ENCODE results near the gene RPS6KL1. TPM values are rescaled to one million over a fixed set of nuclear protein-coding genes. Genes with fewer than 3 reads are reported as not detected.

The RPS6KL1 gene
- total RNA-seq, 1 experiment from 2014 or later = 4.2 TPM

DNA sequence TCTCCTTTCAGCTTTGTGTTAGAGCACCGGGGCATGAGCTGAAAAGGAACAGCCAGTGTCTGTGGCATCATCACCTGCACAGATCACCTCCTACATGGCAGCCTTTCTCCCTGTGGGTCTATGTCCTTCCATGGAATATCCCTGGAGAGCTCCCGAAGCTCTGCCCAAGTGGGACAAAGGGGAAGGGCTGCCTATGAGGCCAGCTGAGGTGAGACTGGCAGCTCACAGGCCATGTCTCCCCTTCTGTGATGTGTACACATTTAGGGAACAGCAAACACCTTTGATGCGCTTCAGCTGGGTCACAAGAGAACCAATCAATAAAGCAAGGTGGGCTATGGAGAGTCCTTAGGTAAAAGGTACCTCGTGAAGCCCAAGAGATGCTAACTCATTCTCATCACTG, 51.2 kb downstream of the RPS6KL1 start:
- H4K20me1 ChIP-seq (ENCODE audit: insufficient read depth) = no peaks in the 10 kb centered on the region
- intact Hi-C loops (cut with micrococcal nuclease; ENCODE audit: unreplicated experiment) = no loop called here
- H3K4me2 ChIP-seq = no peak overlapping the region
- H3K27me3 ChIP-seq (ENCODE audit: insufficient read depth, low read depth) = peaks cover 11% of the 10 kb centered on the region
- BruUV-seq (replicated peaks) = no TSS peak
- ChIA-PET POLR2A (ENCODE audit: unreplicated experiment) (interaction anchor here (0.6 kb wide), 2 partner anchors 59 to 215 kb away, joined by 3 to 4 read pairs; no protein-coding TSS in a partner anchor), CTCF (interaction anchor here (0.6 to 3.3 kb wide), 5 partner anchors 11 to 40 kb away, joined by 3 to 18 read pairs (median 6); no protein-coding TSS in a partner anchor)
- H2AFZ ChIP-seq = no peak overlapping the region
- no peak for DNase-seq
- H3K4me1 ChIP-seq (replicated peaks; ENCODE audit: insufficient read depth) = no peaks in the 10 kb centered on the region
- 0 out of 2 replicates have a peak, but pooled peaks cover 4% of the 10 kb centered on the region for H3F3A ChIP-seq (ENCODE audit: insufficient read depth, low read depth)
- TF ChIP-seq, protein P1, sequence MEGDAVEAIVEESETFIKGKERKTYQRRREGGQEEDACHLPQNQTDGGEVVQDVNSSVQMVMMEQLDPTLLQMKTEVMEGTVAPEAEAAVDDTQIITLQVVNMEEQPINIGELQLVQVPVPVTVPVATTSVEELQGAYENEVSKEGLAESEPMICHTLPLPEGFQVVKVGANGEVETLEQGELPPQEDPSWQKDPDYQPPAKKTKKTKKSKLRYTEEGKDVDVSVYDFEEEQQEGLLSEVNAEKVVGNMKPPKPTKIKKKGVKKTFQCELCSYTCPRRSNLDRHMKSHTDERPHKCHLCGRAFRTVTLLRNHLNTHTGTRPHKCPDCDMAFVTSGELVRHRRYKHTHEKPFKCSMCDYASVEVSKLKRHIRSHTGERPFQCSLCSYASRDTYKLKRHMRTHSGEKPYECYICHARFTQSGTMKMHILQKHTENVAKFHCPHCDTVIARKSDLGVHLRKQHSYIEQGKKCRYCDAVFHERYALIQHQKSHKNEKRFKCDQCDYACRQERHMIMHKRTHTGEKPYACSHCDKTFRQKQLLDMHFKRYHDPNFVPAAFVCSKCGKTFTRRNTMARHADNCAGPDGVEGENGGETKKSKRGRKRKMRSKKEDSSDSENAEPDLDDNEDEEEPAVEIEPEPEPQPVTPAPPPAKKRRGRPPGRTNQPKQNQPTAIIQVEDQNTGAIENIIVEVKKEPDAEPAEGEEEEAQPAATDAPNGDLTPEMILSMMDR (conservative IDR thresholded peaks at IDR 0.05) = no peak
- TF ChIP-seq EZH2 (IDR thresholded peaks at IDR 0.05; ENCODE audit: low read depth) = no peak
- H3K36me3 ChIP-seq (ENCODE audit: low read depth) = no peaks in the 10 kb centered on the region
- H3K4me3 ChIP-seq = no peak overlapping the region
- H3K9me3 ChIP-seq (ENCODE audit: insufficient read depth, low read depth) = no peaks in the 10 kb centered on the region
- H3K27ac ChIP-seq = no peak overlapping the region
- H3K79me2 ChIP-seq (ENCODE audit: low read depth) = no peaks in the 10 kb centered on the region
- H3K9me2 ChIP-seq (ENCODE audit: insufficient read depth) = no peaks in the 10 kb centered on the region

DNA sequence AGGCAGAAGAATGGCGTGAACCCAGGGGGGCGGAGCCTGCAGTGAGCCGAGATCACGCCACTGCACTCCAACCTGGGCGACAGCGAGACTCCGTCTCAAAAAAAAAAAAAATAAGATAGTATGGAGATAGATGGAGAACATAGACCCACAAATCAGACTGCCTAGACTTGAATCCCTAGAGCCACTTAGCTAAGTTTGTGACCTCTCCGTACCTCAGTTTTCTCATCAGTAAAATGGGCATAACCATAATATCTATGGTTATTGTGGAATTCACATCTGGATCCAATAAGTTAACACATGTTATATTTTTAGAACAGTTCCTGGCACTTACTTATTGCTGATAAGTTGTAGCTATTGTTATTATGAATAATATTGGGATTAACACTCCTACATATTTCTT, 54.3 kb downstream of the RPS6KL1 start:
- TF ChIP-seq, protein P1 (conservative IDR thresholded peaks at IDR 0.05) = no peak
- no peak for TF ChIP-seq EZH2 (IDR thresholded peaks at IDR 0.05; ENCODE audit: low read depth)
- no peak for DNase-seq
- Histone ChIP-seq H3K4me3 (no peak overlapping the region), H3K79me2 (ENCODE audit: low read depth) (no peaks in the 10 kb centered on the region), H3K36me3 (ENCODE audit: low read depth) (no peaks in the 10 kb centered on the region), H3K4me2 (no peak overlapping the region), H3K27me3 (ENCODE audit: insufficient read depth, low read depth) (peaks cover 18% of the 10 kb centered on the region), H3K4me1 (replicated peaks; ENCODE audit: insufficient read depth) (no peaks in the 10 kb centered on the region), H3F3A (ENCODE audit: insufficient read depth, low read depth) (no peaks in the 10 kb centered on the region), H3K9me3 (ENCODE audit: insufficient read depth, low read depth) (no peaks in the 10 kb centered on the region), H2AFZ (no peak overlapping the region), H3K9me2 (ENCODE audit: insufficient read depth) (no peaks in the 10 kb centered on the region), H3K27ac (no peak overlapping the region), H4K20me1 (ENCODE audit: insufficient read depth) (no peaks in the 10 kb centered on the region)
- intact Hi-C loops (cut with micrococcal nuclease; ENCODE audit: unreplicated experiment) = no loop called here
- POLR2A ChIA-PET (ENCODE audit: unreplicated experiment) = no interaction called here
- CTCF ChIA-PET = no interaction called here
- BruUV-seq (replicated peaks) = no TSS peak

DNA sequence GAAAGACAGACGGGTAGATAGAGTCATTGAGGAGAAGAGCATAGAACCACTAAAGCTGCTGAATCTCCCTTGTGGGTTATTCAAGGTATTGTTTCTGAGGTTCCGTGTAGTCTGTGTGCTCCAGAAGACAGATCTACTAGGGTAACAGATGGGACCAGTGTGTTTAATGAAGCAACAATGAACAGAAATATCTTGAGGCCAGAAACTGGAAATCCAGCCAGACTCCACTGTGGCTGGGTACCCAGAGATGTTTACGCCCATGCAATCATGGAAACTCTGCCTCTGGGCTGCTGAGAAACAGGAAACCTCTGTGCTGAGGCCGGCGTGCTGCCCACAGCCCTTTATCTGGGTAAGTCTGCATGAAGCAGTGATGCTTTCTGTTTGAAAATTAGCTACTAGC, 55.4 kb downstream of the RPS6KL1 start:
- TF ChIP-seq, protein P1 (conservative IDR thresholded peaks at IDR 0.05) = no peak
- no peak for TF ChIP-seq EZH2 (IDR thresholded peaks at IDR 0.05; ENCODE audit: low read depth)
- ChIA-PET CTCF (interaction anchor here (0.6 kb wide), 1 partner anchor 535 kb away, joined by 4 read pairs; no protein-coding TSS in a partner anchor), POLR2A (ENCODE audit: unreplicated experiment) (no interaction called here)
- Histone ChIP-seq H3K9me3 (ENCODE audit: insufficient read depth, low read depth) (no peaks in the 10 kb centered on the region), H3K4me1 (replicated peaks; ENCODE audit: insufficient read depth) (no peaks in the 10 kb centered on the region), H3K79me2 (ENCODE audit: low read depth) (no peaks in the 10 kb centered on the region), H2AFZ (no peak overlapping the region), H3K36me3 (ENCODE audit: low read depth) (no peaks in the 10 kb centered on the region), H3K9me2 (ENCODE audit: insufficient read depth) (no peaks in the 10 kb centered on the region), H3F3A (ENCODE audit: insufficient read depth, low read depth) (no peaks in the 10 kb centered on the region), H4K20me1 (ENCODE audit: insufficient read depth) (no peaks in the 10 kb centered on the region), H3K4me3 (no peak overlapping the region), H3K27ac (no peak overlapping the region), H3K27me3 (ENCODE audit: insufficient read depth, low read depth) (peaks cover 18% of the 10 kb centered on the region), H3K4me2 (no peak overlapping the region)
- no TSS peak for BruUV-seq (replicated peaks)
- no peak for DNase-seq
- intact Hi-C loops (cut with micrococcal nuclease; ENCODE audit: unreplicated experiment) = no loop called here

Measured in PC-9 (cell line).